Astrocyte of the hippocampus (primary cell): ENCODE data around the gene C16orf46.

Experiments
- DNase-seq: peaks from one replicate; pipeline ENCODE4 v3.0.0; 2011; ENCODE audit warnings: low read depth, low spot score

Gene C16orf46

GRCh38 chr16:81073560-81074330 lies 3.3 kb downstream of the C16orf46 start:
- DNase-seq: no peak

DNA sequence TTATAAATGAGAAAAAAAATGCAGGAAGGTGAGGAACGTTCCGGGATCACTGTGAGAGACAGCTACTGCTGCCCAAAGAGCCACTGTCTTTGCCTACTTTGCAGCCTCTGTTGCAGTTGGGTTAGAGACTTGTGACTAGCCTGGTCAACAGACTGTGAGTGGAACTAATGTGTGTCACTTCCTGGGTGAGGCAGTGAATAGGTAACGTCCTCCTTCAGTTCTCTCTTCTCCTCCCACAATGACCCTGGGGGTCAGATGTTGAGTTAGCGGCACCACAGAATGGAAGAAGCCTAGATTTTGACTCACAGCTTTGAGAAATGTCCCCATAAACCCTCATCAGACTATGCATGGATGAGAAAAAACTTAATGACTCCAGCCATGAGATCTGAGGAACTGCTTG lies 5.2 kb downstream of the C16orf46 start:
- DNase-seq: no peak

DNA sequence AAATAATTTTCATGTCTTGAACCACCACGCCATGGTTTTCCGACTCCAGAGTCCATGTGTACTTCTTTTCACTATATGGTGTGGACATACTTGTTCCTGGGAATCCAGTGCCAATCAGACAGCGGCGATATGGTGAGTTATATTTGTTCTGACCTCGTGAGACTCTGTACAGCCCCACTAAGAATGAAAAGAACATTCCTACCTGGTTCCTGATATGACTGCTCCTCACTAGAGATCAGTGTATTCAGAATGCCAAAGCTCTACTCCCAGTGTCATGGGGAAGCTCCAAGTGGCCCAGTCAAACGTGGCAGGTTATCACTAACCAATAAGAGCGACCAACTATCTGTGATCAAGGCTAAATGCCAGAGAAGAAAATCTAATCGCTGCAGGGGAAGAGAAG lies 6.1 kb downstream of the C16orf46 start:
- DNase-seq: no peak

- DNase-seq: no peak
Observed at GRCh38 chr16:81069063-81069462, 8.0 kb downstream of the C16orf46 start.

DNA sequence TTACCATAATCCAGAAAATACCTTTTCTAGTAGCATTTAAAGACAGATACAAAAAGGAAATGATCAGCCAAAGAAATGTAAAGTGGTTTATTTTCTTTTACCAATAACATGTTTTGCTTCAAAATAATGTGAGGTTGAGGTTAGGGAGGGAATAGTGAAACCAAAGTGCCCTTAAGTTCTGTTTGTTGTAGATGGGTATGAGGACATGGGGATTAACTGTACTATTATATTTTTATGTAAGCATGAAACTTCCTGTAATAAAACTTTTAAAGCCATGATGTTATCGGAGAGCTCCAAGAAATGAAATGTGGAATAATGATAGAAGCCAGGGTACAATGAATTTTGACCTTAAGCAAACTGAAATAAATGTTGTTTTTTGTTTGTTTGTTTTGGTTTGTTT lies 9.9 kb downstream of the C16orf46 start:
- no peak for DNase-seq

GRCh38 chr16:81066681-81067080 lies 10.4 kb downstream of the C16orf46 start:
- peak; percentile 2 for DNase-seq

DNA sequence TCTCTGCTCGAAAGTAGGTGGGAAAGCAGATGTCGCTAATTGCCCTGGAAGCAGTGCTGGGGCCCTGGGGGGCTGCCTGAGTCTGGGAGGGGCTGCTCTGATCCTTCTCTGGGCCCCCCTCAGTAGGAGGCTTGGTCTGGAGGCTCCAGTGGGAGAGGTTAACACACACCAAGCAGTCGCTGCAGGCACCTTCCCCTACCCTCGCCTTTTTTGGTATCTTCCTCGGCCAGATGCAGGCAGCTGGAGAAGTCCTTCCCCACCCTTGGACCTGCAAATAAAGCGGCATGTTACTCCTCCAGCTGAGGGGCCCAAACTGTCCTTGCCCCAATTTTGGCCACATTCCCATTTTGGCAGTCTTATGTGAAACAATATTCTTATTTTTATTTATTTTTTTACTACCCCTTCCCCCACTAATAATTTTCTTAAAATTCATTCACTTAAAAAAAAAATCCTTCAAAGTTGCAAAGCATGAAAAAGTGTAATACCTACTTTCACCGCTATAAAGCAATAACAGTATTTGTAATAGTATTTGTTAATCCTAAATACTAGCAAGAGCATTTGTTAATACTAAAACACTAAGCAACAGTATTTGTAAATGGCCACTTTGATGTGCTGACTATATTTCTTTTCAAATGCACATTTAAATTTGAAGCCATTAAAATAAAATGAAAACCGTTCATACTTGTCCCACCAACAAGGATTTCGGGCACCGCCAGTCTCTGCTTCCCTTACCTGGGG lies 15.0 kb downstream of the C16orf46 start:
- DNase-seq: no peak

DNA sequence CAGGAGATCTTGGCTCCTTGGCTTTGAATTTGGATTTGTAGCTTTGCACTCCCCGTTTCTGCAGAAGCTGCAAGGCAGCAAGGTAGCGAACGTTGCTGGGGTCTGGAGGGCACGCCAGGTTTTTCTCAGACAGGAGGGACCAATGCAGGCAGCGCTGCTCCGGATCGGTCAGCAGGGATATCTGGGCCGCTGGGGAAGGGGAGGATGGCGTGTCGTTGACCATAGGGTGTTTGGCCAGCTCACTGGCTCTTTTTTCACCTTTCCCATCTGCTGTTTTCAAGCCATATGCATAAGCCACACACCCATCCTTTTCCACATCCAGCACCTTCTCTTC lies 15.8 kb downstream of the C16orf46 start:
- DNase-seq: no peak

GRCh38 chr16:81060576-81061306 lies 16.3 kb downstream of the C16orf46 start:
- DNase-seq: no peak

GRCh38 chr16:81053761-81054160 lies 23.3 kb downstream of the C16orf46 start:
- DNase-seq: no peak

- no peak for DNase-seq
Observed at GRCh38 chr16:81042821-81043220, 34.2 kb downstream of the C16orf46 start.

GRCh38 chr16:81041696-81042095 lies 35.3 kb downstream of the C16orf46 start:
- DNase-seq: peak; percentile 10

GRCh38 chr16:81040842-81041241 lies 36.2 kb downstream of the C16orf46 start:
- DNase-seq: peak; percentile 79

- no peak for DNase-seq
Observed at GRCh38 chr16:81040131-81040530, 36.9 kb downstream of the C16orf46 start.

- DNase-seq: peak; percentile 3
Observed at GRCh38 chr16:81036751-81037350, 40.2 kb downstream of the C16orf46 start.

- DNase-seq: peak; percentile 72
Observed at GRCh38 chr16:81035975-81036750, 40.9 kb downstream of the C16orf46 start.

- DNase-seq: peak; percentile 96
Observed at GRCh38 chr16:81035398-81035974, 41.6 kb downstream of the C16orf46 start, which contains the start of gene ATMIN. Gene ATMIN (plus strand): TSS chr16:81035842. CDS start chr16:81035871, 29 bp downstream.

GRCh38 chr16:81029930-81030604 lies 47.0 kb downstream of the C16orf46 start:
- no peak for DNase-seq

- no peak for DNase-seq
Observed at GRCh38 chr16:81026429-81026828, 50.6 kb downstream of the C16orf46 start.

DNA sequence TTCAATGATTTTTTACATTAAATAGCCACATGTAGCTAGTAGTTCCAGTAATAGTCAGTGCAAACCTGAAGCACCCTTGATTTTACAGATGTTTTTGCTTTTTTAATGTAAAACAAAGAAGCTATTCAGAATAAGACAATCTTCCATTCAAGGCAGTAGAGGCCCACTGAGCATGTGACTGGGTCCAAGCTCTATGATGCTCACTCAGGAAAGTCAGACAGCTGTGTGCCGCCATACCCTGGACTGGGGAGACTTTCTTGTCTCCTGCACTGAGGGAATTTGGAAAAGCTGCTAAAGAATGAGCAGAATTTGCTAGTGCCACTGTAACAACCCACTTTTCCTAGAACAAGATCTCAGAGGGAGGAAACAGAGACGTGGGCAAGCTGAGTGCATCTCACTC lies 58.5 kb downstream of the C16orf46 start:
- no peak for DNase-seq
